Endometrium (tissue), 2 donors: ENCODE results near the gene THBS2.
"Not testable (repeated sequence)": the region's sequence is repeated elsewhere in the genome, so short reads cannot be mapped to it uniquely, and the experiment has no call there.

Experiments
- FAIRE-seq: peaks from 2 replicates; lab custom pipeline; 2012; peaks lifted over from hg19 to GRCh38; lab: Jason Lieb, UNC
- donor health status: control.
- donor health status: control.

Gene THBS2

DNA sequence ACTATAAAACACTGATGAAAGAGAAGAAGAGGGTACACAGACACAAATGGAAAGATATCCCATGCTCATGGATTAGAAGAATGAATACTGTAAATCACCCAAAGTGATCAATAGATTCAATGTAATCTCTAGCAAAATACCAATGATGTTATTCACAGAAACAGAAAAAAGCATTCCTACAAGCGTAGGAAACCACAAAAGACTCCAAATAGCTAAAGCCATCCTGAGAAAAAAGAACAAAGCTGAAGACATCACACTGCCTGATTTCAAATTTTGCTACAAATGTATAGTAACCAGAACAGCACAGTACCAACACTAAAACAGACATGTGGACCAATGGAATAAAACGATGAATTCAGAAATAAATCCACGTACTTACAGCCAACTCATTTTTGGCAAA is 43.0 kb downstream of the THBS2 start:
- no peak for FAIRE-seq

DNA sequence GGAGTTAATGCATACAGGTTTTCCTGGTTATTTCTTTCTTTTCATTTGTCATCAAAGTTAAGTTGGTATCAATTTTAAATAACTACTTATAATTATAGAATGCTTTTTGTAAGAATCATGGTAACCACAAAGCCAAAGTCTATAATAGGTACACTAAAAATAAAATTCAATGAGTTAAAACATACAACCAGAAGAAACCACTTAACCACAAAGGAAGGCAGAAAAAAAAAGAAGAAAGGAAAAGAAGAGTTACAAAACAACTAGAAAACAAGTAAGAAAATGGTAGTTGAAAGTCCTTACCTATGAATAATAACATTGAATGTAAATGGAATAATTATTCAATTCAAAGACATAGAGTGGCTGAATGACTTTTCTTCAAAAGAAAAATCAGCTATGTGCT is 45.6 kb downstream of the THBS2 start:
- no peak for FAIRE-seq

DNA sequence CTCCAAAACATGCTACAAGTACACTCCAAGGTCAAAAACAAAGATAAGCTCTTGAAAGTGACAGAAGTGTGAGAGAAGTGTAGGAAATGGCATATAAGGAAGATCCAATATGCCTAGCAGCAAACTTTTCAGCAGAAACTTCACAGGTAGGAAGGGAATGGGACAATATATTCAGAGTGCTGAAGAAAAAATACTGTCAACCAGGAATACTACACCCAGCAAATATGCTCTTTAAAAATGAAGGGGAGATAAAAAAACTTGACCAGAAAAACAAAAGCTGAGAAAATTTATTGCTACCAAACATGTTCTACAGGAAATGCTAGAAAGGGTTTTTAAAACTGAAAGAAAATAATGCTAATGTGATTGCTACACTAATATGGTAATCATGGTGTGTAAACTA is 46.2 kb downstream of the THBS2 start:
- FAIRE-seq = no peak

DNA sequence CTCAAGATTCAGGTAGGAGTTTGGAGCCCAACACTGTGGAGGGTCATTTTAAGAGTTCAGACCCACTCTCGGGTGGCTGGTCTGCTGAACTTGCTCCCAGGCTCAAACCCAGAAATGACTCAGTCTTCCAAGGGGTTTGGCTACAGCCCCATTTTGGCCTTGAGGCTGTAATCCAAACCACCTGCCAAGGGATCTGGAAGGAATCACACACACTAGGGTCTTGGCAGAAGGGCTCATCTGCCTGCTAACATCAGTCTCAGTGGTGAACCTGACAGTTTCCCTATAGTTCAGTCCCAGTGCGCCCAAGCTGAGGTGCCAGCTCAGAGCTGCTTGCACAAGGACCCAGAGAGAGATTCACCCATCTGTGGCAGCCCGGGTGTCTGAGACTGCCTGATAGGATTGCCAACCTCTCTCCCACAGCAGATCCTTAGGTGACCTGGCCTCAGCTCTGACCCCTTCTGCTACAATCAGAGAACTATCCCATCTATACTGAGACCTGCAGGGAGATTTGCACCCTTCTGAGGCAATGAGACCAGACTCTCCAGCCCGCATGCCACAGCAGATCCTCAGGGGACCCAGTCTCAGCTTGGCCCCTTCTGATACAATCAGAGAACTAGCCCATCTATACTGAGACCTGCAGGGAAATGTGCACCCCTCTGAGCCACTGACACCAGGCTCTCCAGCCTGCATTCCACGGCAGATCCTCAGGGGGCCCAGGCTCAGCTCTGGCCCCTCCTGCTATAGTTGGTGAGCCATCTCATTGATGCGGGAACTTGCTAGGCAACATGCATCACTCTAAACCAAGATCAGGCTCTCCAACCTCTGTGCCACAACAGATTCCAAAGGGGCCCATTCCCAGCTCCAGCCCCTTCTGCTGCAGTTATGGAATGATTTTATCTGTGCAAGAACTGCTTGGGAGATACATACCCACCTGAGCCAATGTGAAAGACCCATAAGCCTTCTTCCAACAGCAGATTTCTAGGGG is 48.2 kb downstream of the THBS2 start:
- FAIRE-seq = no peak

DNA sequence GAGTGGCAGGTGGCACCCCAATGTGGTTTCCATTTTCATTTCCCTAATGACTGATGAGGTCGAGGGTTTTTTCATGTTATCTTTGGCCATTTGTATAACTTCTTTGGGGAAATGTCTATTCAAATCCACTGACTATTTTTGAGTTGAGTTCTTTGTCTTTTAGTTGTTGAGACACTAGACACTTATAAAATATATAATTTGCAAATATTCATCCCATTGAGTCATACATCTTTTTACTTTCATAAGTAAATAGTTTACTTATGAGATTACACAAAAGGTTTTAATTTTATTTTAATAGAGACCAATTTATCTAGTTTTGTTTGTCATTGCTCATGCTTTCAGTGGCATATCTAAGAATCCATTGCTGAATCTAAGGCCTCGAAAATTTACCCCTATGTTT is 49.5 kb downstream of the THBS2 start:
- no peak for FAIRE-seq

DNA sequence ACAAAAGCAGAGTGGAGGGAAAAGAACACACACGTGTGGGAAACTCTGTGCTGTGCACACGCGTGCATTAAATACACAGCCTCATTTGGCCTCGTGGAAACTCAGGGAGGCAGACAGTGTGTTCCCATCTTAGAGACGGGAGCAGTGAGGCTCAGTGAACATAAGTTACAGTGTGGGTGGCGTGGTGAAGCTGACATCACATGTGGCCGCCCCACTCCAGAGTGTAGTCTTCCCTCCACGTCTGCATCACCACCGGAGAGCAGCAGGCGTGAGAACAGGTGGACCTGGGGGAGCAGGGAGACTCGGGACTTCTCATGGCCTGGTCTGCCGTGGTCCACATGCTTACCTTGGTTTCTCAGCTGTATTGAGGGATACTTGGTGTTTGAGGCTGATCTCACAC is 51.7 kb downstream of the THBS2 start:
- no peak for FAIRE-seq

DNA sequence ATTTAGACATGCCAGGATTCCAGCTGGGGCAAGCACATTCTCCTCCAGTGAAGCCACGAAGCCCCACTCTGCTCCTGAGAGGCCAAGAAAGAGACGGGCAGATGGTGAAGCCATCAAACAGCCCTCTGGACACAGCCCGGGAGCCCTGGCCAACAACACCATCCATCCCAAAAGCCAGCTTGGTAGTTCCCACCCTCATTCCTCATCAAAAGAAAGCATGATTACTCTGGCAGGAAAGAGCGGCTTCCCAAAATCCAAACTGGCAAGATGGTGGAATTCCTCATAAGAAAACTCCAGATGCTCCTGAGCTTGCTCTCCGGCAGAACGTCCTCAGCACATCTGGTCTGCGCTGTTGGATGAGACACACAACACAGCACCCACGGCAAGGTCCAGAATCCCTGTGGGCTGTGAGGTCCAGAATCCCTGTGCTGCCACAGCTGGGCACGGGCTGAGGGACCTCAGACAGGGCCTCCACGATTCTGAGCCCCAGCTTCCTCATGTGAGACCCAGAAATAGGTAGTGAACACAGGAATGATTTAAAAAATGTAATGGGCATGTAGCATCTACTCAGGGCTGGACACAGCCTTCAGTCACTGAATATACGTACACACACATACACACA is 52.6 kb downstream of the THBS2 start:
- FAIRE-seq = no peak

DNA sequence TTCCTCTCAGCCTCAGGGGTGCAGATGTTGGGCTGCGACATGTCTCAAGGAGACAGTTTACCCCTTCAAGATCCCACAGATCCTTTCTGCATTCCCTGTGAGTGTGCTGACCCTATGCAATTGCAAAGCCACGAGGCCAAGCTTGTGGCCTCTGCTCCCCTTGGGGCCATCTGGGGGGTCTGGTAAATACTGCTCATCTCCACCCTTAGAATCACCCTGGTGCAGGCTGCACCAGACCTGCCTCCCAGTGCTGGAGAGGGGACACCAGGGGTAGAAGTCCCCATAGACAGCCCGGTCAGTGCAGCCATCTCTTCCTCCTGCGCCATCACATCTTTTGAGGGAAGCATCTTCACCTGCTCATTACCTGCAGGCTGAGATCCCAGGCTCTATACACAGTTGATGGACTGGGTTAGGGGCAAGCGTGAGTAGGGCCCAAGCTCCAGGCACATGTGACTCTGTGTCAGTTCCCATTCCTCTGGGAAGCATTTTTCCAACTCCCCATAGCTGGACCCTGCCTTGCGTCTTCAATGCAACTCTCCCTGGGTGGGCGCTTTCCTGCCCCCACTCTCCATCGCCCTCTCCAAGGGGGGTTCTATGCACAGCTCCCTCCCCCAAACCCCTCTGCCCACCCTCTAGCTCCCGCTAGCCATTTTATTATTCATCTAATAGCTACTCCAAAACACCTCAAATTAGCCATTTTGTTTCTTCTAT is 53.9 kb downstream of the THBS2 start:
- no peak for FAIRE-seq

DNA sequence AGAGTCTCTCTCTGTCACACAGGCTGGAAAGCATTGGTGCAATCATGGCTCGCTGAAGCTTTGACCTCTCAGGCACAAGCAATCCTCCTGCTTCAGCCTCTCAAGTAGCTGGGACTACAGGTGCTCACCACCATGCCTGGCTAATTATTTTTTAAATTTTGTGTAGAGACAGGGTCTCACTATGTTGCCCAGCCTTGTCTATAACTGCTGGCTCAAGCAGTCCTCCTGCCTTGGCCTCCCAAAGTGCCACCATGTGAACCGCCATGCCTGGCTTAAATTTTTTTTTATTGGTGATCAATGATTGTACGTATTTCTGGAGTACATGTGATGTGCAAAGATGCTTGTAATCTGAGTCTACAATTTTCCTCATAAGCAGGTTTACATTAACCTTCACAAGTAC is 54.8 kb downstream of the THBS2 start:
- no peak for FAIRE-seq

DNA sequence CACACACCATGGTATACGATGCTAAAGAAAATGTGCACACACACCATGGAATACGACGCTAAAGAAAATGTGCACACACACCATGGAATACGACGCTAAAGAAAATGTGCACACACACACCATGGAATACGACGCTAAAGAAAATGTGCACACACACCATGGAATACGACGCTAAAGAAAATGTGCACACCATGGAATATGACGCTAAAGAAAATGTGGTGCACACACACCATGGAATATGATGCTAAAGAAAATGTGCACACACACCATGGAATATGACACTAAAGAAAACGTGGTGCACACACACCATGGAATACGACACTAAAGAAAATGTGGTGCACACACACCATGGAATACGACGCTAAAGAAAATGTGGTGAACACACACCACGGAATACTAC is 55.7 kb downstream of the THBS2 start:
- not testable (repeated sequence) for FAIRE-seq

DNA sequence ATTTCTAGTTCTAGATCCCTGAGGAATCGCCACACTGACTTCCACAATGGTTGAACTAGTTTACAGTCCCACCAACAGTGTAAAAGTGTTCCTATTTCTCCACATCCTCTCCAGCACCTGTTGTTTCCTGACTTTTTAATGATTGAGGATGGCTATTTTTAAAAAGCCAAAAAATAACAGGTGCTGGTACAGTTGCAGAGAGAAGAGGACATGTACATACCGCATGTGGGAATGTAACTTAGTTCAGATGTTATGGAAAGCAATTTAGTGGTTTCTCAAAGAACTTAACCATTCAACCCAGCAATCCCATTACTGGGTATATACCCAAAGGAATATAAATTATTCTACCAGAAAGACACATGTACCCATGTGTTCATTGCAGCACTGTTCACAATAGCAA is 57.4 kb downstream of the THBS2 start:
- FAIRE-seq = not testable (repeated sequence)

DNA sequence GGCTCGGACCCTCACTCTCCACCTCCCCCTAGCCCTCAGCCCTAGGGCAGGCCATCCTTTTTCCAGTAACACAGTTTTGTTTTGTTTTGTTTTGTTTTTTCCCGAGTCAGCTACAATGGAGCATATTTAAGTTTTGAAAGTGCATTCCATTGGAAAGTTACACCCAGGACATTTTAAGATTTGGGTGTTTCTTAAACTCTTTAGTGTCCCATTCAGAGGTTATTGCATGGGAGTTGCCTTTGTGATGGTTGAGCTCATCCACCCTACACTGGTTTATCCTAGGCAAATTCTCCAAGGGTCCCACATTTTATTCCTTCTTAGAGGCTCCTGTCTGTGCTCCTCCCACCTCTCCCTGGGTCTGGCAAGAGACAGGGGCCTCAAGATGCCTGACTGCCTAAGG is 58.9 kb downstream of the THBS2 start:
- FAIRE-seq = peak; percentile 18

DNA sequence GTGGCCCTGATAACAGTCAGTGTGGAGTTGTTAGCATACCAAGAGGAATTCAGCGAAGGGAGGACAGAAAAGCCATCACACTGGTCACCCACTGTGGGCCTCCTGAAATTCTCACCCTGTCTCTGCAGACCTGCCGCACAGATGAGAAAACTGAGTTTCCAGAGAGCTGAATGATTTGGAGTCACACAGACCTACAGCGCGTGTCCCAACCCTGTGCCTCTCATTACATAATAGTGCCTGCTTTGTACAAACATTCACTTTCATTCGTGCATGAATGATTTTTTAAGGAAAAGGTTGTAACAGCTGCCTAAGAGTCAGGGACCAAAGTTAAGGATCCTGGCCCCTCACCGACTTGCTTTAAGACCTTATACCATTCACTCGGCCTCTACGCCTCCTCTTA is 62.7 kb downstream of the THBS2 start:
- FAIRE-seq = no peak

DNA sequence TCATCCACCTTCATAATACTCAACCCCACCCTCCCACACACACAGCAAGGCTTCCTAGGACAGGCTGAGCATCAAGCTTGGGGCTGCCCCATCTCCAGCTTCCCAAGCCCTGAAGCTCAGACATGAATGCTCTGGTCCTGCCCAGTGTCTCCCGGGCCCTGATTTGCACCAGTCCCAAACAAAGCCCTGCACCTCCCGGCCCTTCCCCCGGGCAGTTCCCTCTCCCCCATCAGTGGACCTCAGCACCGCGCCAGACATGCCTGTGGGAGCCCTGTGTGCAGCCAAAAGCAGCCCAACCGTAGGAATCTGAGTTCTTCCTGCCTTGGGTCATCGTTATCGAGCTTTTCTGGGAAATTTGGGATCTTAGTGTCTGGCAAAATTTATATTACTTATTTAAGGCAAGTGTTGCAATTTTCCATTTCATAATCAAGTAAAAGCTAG is 63.5 kb downstream of the THBS2 start:
- FAIRE-seq = no peak

DNA sequence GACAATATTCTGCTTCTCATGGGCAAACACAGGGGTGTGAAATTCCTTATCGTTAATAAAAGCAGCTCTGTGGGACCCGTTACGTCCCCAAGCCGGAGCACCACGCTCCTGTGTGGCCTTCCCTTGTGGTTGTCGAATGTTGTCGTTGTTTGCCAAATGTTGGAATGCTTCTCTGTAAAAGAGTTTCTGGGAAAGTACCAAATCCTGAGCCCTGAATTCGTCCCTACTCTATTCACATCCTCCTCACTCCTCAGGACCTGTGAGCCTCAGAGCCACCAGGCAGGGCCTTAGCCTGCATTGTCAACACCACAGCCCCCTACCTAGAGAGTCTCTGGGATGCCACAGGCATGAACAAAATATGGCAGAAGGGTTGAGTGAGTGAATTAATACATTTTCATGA is 64.0 kb downstream of the THBS2 start:
- FAIRE-seq = no peak

DNA sequence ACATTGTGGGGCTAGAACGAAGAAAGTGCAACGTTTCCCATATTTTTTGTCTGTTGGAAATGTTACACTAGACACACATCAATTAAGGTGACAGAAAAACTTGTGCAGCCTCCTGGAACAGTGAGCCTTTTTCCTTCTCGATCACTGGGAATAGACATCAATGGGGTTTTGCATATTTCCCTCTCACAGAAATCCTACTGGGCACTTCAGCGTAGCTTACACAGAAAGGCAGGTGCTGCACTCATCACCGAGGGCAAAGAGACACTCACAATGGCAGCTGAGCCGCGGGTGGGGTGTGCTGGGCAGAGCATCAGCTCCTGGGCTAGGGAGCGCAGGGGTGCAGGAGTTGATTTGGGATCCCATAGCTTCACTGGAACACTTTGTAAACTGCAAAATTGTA is 64.5 kb downstream of the THBS2 start:
- no peak for FAIRE-seq

DNA sequence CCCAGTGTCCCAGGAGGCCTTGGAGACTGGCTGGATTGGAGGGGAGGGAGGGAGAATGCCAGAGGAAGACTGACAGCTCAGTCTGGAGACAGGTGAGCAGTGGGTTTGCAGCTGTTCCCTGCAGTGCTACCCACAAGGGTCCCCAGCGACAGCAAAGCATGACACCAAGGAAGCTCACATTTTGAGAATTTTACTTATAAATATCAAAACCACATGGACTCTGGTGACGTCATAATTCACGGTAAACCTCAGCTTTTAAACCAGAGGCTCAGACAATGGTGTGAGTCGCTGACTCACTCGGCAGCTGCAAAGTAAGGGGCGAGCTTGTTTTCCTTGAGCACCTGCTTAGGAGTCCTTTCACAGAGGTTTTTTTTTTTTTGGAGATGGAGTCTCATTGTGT is 65.2 kb downstream of the THBS2 start:
- FAIRE-seq = no peak

DNA sequence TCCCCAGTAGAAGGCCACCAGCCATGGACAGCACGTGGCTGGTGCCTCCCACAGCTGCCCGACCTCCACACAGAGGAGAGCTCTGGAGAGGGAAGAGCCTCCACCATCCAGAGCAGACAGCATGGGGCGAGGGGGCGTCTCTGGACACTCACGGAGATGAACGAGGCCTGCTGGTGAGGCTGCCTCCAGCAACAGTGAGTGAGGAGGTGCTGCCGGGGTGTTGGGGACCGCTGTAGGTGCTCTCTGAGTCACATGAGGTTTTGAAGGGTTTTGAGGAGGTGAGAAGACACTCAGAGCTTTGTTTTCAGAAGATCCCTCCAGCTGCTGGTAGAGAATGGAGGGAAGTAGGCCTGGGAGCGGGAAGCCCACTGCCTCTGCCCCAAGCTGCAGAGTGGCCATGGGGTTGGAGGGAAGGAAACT is 65.6 kb downstream of the THBS2 start:
- no peak for FAIRE-seq

DNA sequence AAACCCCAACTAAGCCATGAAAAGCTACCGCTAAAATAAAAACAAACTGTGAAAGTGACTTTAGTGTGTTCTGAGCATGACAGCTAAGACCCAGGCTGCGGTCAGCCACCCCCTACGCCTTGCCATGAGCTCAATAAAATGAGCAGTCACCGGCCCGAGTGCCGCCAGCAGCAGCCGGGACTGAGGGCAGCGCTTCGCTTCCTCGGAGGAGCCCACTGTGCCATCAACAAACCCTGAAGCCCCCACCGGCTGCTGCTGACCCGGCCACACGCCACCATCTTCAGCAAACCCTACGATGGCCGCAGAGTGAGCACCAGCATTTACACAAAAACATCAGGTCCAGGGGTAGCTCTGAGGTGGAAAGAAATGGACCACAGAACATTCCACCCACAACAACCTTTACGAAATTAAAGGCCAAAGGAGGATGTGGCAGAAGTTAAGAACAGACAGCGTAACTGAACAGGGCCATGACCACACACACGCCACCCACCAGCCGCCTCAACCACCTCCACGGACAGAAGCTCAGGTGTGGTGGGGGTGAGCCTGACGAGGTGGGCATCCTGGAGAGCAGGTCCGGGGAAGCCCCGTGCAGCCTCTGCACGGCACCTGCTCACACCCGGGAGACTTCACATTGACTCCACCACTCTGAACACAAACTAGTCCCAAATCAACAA is 67.0 kb downstream of the THBS2 start:
- FAIRE-seq = no peak

DNA sequence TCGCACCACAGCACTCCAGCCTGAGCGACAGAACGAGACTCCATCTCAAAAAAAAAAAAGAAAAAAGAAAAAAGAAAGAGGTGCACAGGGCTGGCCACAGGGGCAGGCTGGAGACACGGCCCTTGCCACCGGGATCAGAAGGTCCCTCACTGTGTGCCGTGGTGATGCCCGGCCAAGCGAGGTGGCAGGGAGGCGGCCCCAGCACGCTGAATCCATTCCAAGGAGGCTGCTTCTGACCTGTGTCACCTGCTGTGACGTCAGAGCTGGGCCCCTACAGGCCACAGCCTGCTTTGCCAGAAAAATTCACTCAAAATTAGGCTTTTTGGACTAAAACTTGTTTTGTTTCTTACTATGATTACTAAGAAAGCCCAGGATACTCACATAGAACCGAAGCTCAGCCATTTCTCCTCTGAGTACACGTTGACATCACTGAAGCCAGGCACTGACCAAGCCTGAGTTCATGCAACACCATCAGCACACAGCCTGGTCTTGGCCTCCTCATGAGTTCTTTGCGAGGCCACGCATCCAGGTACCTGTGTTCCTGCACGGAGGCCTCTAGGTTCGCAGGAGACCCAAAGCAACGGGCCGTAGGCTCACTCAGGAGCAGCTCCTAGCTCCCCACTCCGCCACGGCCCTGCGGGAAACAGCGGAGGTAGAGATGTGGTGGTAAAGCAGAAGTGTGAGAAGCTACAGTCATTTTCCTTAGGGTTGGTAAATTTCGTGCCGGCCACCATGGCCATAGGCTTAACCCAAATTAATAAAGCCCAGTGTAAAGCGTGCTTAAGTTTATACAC is 67.8 kb downstream of the THBS2 start:
- FAIRE-seq = no peak

DNA sequence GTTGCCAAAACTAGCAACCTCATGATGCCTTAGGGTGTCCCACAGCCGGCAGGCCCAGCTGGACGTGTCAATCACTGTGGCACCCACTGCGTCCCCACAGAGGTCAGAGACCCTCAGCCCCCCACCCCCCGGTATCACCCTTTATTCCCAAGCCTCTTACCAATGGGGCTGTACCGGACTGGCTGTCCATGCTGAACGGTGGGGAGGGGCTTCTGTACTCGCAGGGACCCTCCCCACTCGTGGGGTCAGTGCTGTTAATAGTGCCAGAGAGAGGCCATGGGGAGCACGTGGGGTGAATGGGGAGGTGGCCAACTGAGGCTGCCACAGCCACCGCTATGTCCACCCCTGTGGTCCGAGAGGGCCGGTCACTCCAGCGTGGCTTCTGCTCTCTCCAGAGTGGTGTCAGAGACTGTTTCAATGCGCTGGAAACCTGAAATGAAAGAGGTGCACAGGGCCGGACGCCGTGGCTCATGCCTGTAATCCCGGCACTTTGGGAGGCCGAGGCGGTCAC is 68.6 kb downstream of the THBS2 start:
- no peak for FAIRE-seq
